Tracheal epithelial cell (primary cell): ENCODE results near the gene IPO5. TPM values are rescaled to one million over a fixed set of nuclear protein-coding genes. Genes with fewer than 3 reads are reported as not detected.

ENCODE experiments used
- total RNA-seq: library from RNA; depleted of rRNA; stranded (reverse); fragments of >200 nt; gene quantifications from 2 replicates; pipeline ENCODE4 v1.2.1, GENCODE V29; 2014

IPO5 gene
- total RNA-seq = 152 and 185 TPM in 2 replicates

GRCh38 chr13:97953376-97953970, at the start of gene IPO5:
Gene IPO5 (plus strand): TSS chr13:97953675. CDS start chr13:97976697, 23,022 bp downstream.

Other genes starting within 250 kb of the IPO5 start
- gene FARP1, start 189.4 kb downstream of the IPO5 start, total RNA-seq = 10.4 and 19.5 TPM in 2 replicates
- gene RNF113B, start 223.6 kb downstream of the IPO5 start, total RNA-seq = not detected in 2 replicates